GM19025 (cell line): ENCODE measurements around the gene GIPR.
"Not testable (repeated sequence)": the region's sequence is repeated elsewhere in the genome, so short reads cannot be mapped to it uniquely, and the experiment has no call there.

Source experiments
- ATAC-seq: cut with Tn5 transposase; IDR thresholded peaks from one replicate; pipeline ENCODE4 v1.9.1; 2021; ENCODE audit warnings: mild to moderate bottlenecking, low read depth, moderate library complexity; ENCODE audit not compliant: unreplicated experiment

The GIPR gene

DNA sequence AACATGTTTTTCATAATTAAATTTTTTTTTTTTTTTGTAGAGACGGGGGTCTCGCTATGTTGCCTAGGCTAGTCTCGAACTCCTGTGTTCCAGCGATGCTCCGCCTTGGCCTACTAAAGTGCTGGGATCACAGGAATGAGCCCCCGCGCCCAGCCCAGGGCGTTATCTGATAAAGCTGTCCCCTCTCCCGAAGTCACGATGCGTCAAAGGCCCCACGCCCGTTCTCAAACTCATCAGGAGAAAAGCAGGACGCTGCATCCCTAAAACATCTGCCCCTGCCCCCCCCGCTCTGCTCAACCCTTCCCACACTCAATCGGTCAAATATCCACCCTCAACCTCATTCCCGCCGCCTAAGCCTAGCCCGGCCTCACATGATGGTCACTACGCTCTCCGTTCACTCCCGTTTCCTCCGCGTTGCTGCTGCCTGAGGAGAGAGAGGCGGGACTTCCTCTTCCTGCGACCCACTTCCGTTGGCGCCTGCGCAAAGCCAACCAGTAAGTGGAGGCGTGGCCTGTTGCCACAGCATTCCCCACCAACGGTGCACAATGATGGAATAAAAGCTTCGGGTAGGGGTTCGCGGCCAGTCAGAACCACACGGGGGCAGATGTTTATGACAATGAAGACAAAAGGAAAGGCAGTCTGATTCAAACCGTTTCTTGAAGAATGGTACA is 23.6 kb downstream of the GIPR start, which contains the start of gene SNRPD2:
Gene SNRPD2 (minus strand): TSS at position 438 of the 671 bp plus-strand sequence. CDS start 65 bp downstream, at position 373.
- ATAC-seq, result peak; percentile 42

DNA sequence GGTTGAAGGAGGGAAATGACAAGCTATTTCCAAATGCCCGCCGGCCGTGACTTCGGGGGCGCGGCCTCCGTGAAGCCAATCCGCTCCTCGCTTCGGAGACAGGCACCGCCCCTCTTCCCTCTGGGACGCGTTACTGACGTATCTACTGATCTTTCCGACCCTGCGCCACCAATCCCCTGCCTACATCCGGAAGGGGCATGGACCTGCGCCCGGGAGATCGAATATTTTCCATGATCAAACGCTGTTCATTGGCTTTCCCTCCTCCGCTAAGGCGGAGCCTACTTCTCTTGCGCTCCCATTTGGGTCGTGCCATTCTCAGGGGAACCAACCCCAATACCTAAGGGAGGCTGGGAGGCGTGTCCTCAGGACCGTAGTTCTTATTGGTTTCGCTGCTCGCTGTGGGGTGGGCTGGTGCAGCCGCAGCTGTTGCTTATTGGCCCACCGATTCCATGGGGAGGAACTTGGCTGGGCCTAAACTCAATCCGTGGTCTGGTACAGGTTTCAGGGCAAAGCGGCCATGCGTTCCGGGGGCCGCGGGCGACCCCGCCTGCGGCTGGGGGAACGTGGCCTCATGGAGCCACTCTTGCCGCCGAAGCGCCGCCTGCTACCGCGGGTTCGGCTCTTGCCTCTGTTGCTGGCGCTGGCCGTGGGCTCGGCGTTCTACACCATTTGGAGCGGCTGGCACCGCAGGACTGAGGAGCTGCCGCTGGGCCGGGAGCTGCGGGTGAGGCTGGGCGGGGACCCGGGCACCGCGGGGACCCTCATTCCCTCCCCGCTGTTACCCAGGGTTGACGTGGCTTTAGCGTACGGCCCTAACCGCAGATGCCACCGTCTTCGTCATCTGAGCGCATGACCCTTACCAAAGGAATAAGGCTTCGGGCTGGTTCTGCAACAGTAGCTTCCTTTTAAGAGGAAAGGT is 24.4 kb downstream of the GIPR start, which contains the start of gene QPCTL:
Gene QPCTL (plus strand): TSS at position 480 of the 919 bp plus-strand sequence. CDS start 38 bp downstream, at position 518.
- ATAC-seq, result peak; percentile 84

DNA sequence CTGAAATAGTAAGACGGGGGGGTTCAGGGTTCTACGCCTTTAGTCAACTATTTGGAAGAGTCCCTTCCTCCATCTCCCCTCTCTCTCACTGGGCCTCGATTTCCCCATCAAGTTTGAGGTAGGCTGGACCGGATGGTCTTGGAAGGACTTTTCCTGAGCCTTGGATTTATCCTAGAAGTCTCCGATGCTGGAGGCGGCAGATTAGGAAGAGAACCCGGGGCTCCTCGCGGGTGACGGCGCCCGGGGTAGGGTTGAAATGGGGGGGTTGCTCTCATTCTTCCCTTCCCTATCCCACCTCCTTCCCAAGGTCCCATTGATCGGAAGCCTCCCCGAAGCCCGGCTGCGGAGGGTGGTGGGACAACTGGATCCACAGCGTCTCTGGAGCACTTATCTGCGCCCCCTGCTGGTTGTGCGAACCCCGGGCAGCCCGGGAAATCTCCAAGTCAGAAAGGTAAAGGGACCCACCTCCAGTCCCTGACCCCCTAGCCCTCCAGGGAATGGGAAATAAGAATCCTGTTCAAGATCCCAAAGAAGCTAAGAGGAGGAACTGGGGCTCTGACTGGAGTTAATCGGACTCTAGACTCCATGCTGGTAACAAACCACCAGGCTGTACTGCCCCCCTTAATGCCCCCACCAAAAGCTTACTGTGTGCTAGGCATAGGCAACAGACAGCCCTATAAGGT is 25.2 kb downstream of the GIPR start:
- no peak for ATAC-seq

DNA sequence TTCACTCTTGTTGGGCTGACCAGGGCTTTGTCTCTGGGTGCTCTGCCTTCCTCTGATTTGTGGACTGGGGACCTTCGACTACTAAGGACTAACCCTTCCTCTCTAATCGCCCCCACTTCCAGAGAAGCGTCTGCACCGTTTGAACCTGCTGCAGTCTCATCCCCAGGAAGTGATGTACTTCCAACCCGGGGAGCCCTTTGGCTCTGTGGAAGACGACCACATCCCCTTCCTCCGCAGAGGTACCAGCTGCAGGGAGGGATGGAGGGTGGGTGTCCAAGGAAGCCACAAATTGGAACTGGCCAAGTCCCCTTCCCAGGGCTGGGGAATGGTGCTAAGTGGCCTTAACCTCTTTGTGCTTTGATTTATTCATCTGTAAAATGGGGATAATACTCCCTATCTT is 33.7 kb downstream of the GIPR start:
- no peak for ATAC-seq

DNA sequence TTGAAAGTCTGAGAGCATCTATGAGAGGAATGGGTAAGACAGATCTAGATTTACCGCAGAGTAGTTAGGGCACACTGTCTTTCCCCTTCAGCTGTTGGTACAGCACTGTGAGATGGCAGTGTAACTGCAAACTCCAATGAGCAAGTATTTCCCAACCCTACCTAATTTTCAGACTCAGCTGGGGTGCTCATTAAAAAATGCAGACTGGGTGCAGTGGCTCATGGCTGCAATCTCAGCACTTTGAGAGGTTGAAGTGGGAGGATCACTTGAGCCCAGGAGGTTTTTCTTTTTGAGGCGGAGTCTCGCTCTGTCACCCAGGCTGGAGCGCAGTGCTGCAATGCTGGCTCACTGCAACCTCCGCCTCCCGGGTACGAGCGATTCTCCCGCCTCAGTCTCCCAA is 37.1 kb downstream of the GIPR start:
- no peak for ATAC-seq

DNA sequence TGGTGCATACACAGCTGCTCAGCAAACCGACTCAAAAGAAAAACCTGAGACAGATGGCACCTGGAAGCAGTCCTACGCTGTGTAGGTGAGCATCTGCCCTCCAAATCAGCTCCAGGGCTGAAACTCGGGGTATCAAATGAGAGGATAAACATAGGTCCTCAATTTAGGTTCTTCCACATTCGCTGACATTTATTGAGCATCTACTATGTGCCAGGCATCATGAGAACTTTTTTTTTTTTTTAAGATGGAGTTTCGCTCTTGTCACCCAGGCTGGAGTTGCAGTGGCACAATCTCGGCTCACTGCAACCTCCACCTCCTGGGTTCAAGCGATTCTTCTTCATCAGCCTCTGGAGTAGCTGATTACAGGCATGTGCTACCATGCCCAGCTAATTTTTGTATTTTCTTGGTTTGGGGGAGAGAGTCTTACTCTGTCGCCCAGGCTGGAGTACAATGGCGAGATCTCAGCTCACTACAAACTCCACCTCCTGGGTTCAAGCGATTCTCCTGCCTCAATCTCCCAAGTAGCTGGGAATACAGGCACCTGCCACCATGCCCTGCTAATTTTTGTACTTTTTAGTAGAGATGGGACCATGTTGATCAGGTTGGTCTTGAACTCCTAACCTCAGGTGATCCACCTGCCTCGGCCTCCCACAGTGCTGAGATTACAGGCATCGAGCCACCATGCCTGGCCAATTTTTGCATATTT is 37.8 kb downstream of the GIPR start:
- no peak for ATAC-seq

DNA sequence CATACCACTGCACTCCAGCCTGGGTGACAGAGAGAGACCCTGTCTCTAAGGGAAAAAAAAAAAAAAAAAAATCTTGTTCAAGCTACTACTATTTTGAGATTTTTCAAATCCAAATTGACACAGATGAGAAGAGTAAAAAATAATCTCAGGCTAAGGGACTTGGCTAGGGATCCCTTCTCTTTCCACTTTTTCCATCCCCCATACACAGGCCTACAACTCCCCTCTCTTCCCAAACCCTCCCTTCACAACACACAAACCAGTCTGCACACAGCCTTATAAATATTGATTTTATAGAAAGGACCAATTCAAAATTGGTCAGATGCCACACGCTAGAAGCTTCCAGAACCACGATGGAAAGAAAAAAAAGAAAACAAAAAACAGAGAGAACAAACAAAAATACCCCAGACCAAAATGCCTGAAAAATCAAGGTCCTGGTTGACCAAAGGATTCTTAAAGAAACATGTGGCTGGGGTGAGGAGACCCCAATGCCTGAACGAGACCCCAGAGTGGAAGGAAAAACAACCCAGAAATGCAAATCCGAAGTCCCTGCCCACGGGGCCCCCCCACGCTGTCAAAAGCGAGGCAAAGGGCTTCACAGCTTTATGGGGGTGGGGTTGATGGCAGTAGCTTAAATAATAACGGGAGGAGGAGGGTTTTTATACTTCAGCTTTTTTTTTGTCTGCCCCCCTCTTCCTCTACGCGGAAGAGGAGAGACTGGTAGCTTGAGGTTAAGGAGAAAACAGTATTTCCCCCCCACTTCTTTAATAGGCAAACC is 42.5 kb downstream of the GIPR start:
- ATAC-seq, result no peak

DNA sequence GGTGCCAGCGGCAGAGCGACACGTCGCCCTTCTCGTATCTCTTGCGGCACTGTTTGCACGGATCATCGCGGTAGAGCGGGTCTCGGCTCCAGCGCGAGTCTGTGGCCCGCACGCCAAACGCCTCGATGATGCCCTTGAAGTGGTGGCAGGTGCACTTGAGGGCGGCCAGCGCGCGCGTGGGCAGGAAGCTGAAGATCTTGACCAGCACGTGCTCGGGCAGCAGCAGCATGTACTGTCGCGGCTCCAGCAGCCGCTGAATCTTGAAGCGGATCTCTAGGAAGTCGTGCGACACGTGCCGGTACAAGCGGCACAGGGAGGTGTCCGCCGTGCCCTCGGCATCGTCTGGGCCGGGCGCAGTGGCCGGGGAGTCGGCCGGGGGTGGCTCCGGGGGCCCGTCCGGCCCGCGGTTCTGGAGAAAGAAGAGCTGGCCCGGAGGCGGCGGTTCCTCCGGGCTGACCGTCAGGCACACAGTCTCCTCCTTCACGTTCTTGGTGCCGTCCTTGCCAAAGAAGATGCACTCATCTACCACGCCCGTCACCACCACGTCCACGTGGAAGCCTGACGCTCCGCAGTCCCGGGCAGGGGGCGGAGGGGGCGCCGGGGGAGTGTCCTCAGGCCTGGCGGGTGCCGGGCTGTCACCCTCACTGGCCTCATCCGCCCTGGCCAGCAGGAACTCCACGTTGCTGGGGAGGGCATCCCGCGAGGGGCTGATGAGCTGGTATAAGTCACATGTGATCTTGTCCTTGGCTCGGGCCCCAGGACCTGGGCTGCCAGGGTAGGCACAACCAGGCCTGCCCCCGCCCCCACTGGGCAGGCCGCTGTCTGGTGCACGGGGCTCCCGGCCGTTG is 44.1 kb downstream of the GIPR start:
- no peak for ATAC-seq

DNA sequence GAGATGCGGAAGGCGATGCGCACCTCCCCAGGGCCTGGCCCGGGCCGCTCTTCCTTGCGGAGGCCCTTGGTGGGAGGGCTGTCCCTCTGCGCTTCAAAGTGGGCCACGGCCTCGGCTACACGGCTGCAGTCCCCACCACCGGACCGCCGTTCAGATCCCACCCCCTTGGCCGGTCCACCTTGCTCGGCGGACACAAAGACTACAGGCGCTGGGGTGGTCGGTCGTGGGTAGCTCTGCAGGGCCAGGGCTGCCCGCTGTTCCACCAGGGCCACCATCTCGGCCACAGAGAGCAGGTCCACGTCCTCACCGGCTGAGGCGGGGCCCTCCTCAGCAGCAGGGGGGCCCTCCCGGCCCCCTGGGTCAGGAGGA is 44.7 kb downstream of the GIPR start:
- ATAC-seq, result no peak

DNA sequence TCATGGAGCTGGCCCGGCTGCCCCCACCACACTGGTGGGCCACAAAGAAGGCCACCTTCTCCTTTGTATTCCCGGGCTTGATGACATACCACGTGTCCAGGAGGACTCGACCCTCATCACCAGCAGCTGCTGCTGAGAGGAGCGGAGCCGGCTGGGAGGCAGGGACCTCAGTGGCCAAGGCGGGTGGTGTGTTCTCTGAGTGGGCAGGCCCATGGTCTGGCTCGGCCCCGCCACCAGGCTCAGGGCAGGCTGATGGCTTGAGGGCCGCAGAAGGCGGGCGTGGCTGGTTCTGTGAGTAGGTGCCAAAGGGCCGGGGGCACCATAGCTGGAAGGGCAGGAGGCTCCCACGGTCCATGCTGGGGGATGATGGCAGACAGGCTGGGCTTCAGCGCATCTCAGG is 45.1 kb downstream of the GIPR start:
- ATAC-seq, result no peak

DNA sequence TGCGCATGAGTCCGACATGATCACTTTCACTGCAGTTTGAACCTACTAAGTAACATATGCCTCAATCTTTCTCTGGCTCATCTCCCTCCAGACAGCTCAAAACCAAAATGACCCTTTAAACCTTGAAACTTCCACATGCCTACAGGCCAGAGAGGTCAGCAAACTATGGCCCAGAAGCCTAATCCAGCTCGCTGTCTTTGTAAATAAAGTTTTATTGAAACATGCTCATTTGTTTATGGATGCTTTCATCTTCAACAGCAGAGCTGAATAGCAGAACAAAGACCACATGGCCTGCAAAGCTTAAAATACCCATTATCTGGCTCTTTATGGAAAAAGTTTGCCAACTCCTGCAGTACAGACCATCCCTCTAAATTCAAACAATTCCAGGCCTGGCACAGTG is 47.1 kb downstream of the GIPR start:
- ATAC-seq, result no peak

DNA sequence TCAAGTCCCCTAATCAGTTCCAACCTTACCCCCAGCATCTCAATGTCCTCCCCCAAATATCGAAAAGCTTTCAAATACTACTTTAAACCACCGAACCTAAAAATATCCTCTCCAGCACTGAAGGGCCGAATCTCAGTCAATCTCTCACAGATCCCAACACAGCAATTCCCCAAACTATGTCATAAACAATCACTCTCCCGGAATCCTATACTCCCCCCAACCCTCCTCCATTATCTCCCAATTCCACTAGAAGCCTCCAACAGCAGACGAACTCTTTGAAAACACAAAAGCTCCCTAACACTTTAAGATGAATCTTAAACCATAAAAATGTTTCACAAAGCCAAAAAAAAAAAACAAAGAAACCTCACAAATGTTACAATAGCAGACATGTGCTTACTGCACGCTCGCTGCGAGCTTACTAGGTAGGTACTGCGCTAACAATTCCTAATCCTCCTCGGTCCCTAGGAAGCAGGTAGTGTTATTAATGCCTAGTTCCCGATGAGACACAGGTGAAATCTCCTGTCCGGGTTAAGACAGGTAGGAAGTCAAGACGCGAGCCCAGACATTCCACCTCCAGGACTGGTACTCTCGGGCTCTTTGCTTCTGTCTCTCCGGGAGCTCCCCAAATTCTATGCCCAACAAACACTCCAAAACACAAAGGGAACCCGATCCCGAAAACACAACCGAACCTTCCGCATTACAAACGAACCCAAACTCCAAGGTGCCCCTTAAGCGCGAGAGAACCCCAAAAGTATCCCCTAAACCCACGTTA is 48.5 kb downstream of the GIPR start:
- no peak for ATAC-seq

DNA sequence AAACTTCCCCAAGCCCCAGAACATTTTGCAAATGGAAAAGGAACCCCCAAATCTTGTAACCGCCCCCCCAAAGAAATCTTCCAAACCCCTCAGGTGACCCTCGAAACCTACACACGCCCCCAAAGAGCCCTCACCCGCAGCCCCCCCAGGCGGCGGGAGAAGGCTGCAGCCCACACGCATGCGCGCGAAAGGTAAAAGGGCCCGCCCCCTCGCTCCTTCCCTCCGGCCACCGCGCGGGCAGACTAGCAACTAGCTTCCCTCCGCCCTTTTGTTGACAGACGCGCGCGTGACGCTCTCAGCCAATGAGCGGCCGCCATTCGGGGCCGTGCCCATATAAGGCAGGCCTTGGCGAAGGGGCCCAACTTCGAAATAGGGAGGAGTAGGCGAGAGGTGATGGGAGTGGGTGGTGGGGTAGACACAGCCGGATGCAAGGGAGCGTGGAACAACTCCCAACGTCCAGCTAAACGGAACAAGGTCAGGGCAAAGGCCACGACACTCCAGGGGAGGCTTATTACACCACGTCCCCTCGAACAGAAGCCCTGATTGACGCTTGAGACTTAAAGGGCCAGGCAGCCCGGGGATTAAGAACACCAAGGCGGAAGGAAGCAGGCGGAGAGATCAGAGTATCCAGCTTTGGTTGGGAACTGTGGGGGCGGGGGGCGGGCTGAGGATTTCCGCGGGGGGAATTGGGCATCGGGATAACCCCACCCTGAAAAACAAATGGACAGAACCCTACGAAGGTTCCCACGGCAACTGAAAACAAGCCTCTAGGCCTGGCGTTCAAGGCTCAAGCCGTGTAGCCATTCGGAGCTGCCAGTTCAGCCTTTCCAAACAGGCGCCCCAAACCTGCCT is 49.3 kb downstream of the GIPR start:
- peak; percentile 94 for ATAC-seq

DNA sequence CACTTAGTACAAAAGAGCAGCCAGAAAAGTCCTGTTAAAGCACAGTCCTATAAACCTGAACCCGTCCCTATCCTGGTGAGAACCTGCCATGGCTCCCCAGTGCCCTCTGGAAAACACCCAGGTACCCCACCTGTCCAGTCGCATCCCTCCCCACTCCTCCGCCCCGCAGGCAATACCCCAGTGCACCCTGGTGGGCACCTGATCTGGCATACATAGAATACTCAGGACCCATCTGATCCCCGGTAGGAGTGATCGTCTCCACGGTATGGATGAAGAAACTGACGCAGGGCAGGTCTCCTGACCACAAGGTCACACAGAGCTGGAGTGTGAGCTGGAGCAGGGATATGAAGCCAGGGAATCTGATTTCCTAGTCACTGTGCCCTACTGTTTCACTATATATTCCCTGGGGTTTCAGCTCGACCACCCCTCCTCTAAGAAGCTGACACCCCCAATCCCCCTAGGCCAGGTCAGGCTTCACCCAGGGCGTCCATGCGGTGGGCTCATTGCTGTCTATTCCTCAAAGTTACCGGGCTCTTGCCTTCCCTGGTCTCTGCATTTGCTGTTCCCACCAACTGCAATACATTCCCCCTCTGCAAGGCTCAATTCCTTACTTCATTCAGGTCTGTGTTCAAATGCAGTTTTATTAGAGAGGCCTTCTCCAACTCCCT is 50.1 kb downstream of the GIPR start:
- ATAC-seq, result no peak

DNA sequence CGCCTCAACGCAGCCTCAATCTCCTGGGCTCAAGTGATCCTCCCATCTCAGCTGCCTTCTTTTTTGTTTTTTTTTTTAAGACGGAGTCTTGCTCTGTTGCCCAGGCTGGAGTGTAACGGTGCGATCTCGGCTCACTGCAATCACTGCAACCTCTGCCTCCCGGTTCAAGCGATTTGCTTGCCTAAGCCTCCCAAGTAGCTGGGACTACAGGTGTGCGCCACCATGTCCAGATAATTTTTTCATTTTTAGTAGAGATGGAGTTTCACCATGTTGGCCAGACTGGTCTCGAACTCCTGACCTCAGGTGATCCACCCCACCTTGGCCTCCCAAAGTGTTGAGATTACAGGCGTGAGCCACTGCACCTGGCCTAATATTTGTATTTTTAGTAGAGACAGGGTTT is 52.0 kb downstream of the GIPR start:
- ATAC-seq, result not testable (repeated sequence)

DNA sequence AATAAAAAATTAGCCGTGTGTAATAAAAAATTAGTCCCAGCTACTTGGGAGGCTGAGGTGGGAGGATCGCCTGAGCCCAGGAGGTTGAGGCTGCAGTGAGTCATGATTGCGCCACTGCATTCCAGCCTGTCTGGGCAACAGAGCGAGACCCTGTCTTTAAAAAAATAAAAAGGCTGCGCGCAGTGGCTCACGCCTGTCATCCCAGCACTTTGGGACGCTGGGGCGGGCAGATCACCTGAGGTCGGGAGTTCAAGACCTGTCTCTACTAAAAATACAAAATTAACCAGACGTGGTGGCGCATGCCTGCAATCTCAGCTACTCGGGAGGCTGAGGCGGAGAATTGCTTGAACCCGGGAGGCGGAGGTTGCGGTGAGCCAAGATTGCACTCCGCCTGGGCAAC is 60.7 kb downstream of the GIPR start:
- not testable (repeated sequence) for ATAC-seq
